Activated naive CD8-positive, alpha-beta T cell treated with anti-CD3 and anti-CD28 coated beads, Interleukin-2, amount 50 U/mL, for 16 hours (primary cell): ENCODE results near the gene PRAC1.
"Not testable (repeated sequence)": the region's sequence is repeated elsewhere in the genome, so short reads cannot be mapped to it uniquely, and the experiment has no call there.

Experiments
- DNase-seq: peaks from one replicate; pipeline ENCODE4 v3.0.0-alpha.2; 2020; ENCODE audit warnings: low read depth, low spot score

Gene PRAC1

DNA sequence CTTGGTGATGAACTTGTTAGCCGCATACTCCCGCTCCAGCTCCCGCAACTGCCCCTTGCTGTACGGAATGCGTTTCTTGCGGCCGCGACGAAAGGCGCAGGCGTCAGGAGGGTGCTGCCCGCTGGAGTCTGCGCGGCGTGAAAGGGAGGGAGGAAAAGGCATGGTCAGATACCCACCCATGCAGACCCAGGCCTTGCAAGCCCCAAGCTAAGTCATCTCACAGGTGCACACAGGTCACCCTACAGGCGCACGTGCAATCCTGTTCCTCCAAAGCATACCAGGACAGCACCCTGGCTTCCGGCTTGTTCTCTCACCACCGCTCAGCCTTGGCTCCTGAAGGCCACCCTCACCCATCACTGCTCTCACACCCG, 4.6 kb upstream of the PRAC1 start:
- no peak for DNase-seq

DNA sequence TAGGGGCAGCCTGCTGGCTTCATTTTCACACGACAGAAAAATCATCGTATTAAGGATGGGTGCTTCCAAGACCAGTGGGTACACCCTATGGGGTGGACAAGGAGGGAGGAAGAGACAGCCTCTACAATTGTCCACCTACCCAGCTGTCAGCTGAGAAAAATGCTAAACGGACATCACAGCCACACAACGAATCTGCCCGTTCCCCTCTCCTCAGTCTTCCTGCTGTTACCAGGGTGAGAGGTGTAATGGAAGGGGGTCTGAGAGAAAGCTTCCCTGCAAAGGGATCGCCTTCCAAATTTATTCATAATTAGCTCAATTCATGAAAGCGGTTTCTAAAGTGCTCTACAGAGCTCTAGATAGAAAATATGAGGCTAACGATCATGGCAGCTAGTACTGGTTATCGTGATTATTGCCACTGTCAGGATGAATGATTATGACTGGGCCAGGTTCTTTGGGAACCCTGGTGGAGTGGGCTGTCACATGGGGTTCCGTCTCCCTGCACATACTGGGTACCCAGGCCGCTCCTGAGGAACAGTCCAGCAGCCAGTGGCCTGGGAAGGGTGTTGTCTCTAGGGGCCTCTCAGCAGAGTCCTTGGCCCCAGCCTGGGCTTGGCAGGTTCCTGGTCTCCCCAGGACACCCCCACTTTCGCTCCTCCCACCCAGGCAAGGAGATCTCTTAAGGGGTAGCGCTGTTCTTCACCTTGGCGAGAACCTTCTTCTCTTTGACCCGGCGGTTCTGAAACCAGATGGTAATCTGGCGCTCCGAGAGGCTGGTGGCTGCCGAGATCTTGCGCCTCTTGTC, 4.0 kb upstream of the PRAC1 start:
- DNase-seq, result no peak

DNA sequence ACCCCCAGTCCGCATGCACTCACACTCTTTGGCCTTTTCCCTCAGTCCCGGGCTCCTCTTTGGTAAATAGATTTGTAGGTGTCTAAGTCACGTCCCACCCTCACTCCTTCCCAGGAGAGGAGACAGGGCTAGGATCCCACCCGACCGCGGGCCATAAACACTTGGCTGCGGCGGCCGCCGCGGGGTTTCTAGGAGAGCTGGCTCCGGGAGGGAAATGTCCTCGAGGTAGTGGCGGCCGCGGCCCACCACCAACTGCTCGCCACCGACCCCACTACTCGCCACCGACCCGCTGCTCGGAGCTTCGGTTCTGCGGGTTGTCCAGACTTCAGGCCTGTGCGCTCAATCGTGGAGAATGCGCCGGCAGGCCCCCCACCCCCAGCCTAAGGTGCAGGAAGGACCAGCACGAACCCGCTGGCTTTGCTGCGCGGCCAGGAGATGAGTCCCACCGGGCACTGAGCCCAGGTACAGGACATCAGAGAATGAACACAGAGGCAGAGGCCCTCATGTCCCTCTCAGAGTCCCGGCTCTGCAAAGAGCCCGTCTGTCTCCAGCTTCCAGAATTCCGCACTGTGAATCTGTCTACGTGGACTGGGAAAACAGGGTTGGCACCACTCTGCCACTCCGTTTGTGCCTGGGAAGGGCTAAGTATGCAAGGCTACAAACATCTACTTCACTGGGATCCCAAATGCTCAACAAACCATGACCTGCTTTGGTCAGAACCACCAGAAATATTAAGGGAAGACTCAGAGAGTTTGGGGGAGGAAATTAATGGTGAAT, 3.2 kb upstream of the PRAC1 start:
- DNase-seq, result no peak

DNA sequence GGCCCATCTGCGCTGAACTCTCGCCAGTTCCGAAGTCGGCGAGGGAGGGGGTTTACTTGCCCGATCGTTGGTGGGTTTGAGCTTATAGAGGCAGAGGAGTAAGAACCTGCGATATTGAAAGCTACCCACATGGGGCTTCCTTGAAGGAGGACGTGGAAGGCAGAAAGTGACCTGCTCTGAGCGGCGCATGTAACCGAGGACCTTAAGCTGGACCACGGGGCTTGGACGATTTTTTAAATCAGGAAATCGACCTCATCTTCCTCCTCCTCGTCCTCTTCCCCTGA, 2.6 kb upstream of the PRAC1 start:
- no peak for DNase-seq

DNA sequence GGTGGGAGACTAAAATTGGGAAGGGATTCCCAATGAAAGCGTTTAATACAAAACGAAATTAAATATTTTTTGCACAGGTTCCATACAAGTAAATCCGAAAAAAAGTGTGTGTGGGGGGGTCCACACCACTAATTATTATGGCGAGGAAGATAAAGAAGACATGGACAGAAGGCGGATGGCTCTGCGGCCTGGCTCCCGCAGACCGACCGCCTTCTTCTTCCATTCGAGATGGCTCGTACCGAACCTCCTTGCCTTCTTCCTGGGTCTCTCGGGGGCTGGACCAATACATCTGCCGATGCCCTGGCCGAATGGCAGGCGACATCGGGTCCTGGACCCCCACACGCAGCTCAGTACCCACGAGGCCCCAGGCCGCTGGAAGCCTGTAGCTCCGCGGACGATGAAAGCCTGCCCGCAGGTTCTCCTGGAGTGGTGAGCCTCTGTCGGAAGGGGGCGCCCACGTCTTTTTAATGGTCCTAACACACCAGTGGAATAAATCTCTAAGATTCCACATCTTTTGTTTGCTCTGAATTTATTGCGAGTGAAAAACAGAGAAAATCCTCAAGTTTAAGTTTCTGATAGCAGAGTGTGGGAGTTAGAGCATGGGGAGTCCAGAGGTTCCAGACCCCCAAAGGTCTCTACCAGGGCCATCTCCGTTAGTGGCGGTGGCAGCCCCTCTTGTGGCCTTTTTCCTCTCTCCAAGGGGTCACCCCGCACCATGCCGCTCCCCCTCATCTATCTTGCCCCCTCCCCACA, 2.1 kb upstream of the PRAC1 start:
- DNase-seq, result peak; percentile 55

DNA sequence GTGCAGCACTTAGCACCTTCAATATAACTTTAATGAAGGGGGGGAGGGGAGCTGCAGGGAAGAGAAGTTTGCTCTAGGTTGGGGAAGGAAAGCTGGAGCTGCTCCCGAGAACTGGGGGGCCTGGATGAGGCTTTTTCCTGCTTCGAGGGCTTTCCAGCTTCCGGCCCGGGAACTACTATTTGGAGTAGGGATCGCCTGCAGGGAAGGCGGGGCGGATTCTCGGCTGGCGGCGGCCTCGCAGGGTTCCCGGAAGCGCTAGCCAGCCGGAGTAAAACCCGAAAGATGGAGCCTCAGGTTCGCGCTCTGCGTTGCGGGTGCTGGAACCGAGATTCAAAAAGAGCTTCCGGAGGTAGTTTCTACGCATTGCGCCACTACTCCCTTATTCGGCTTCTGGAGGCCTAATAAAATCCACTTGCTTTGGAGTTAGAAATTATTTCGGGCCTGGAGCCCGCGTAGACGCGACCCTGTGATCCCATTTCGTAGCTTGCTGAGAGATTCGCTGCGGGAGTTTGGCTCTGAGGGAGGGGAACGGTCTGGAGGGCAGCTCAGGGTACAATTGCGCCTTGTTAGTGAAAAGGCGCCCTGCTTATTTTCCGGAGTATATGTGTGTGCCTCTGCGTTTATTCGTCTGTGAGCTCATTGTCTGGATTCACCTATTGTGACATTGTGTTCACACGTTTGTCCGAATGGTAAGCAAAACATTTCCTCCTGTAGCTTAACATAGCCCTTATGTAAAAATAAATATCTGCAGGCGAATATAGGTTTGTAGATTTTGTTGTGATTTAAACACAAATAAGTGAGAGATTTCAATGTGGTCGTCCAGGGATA, 1.3 kb upstream of the PRAC1 start:
- no peak for DNase-seq

DNA sequence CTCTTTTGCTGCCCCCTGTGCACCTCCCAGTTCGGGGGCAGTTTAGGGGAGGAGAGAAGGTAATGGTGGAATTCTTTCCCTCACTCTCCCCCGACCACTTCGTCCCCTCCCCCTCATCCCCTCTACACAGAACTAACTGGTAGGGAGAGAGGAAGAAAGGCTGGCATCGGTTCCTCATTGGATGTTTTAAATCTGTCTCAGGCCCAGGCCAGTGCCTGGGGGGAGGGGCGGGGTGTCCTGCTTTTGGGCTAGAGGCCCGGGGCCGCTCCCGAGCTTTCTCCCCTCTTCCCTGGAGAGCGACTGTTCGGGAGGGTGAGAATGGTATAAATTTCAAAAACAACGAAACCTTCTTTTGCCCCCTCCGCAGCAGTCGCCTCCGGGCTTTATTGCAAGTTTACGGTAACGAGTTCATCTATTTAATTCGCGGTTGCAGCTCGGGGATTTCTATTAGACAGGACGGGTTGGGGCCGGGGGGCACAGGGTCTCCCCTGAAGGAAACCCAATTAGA, 651 bp upstream of the PRAC1 start, which contains the start of gene PRAC2:
Gene PRAC2 (plus strand): TSS at position 271 of the 508 bp plus-strand sequence. CDS start 1,226 bp downstream, outside the sequence.
- no peak for DNase-seq

DNA sequence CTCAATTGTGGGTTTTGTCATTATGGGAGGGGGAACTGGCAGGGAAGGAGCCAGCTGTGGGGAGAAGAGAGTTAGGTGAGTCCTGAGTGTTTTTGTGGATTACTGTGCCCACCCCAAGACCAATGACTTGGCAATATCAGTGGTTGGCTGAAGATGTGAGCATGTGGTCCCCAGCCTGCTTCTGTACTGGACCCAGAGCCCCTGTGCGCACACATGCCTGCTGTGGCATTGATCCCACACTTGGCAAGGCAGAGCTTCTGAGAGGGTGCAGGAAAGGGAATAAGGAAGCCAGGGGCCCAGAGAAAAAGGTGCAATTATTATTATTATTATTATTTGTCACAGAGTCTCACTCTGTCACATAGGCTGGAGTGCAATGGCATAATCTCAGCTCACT, 1.3 kb downstream of the PRAC1 start:
- DNase-seq, result no peak

DNA sequence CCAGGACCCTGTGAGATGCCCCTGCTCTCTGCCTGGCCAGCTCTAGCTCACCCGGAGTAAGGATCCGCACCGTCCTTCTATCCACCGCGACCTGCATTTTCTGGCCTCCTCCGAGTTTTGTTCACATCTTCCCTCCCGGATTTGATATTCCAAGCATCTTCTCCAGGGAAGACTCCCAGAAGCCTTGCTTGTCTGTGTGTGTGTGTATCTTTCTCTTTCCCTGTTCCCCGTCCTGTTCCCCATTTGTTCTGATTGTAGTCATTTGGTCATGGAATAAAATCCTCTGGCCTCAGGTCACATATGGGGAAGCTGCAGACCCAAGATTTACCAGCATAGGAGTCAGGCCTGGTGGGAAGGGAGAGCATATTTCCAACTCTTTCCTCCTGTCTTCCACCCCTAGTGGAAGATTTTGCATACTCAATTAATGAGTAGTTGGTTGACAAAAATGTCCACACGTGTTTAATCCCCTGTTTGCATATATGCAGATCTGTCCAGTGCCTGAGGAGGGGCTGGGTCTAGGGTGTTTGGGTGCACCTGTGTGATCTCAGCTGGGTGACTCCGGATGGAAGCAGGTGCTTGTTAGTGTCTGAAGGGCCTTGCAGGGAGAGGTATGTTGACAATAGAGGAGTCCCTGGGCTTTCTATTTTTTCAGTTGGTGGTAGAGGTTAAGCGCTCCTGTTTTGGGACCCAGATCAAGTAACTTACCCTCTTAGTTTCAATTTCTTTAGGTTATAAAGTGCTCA, 1.9 kb downstream of the PRAC1 start:
- no peak for DNase-seq

DNA sequence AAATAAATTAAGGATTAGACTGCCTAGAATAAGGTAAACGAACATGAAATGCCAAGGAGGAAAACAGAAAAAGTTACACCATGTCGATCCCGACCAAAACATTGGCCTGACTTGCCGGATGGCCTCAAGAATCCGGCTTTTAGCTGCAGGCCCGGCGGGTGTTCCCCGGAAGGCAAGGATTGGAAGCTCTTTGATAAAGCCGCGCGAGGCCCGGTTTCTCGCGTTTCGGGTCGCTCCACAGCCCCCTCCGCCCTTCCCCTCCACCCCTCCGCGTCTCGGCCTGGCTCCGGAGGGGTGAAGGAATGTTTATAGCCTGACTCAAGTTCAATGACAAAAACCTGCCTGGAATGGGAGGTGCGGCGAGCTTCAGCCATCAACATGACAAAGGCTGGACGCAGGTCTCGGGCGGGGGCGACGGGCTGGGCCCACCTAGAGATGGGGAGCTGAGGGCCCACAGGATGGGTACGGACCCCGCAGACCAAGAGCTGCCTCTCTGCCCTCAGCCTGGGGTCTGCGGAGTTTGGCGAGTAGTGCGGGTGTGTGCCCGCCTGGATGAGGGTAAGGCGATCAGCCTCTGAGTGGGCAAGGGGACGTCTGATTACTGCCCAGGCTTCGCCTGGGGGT, 2.6 kb downstream of the PRAC1 start:
- no peak for DNase-seq

DNA sequence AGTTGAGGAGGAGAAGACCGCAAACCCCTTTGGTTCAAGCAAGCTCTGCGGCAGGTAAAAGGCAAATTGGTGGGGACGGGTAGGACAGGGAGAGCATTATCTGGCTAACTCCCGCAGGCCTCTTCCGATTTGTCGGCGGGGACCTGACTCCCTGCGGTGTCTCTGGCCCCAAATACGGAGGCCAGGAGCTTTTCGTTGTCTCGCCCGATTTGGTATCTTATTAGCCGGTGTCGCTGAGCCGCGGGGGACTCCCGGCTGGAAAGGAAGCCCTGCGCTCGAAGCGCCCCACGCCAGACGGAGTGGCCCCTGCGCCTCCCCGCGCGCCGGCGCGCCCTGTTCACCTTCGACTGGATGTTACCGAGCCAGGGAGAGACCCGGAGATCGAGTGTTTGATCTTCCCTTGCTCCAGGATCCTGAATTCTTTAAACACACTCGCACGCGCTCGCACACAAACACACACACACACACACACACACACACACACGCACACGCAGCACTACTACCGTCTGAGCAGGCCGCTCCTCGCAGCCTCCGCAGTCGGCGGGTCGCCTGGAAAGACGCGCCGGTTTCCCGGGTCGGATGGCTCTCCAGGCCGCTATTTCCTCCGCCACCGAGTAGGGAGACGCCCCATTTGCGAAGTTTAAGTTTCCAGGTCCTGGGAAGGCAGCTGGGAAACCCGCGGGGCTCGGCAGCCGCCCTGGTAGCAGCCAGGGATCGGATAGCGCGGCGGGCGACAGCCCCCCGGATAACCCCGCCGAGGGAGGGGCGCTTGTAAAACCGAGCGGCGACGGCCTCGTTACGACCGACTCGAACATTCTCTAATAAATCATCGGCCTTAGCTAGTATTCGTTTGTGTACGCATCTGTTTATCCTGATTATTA, 3.3 kb downstream of the PRAC1 start:
- DNase-seq, result no peak

DNA sequence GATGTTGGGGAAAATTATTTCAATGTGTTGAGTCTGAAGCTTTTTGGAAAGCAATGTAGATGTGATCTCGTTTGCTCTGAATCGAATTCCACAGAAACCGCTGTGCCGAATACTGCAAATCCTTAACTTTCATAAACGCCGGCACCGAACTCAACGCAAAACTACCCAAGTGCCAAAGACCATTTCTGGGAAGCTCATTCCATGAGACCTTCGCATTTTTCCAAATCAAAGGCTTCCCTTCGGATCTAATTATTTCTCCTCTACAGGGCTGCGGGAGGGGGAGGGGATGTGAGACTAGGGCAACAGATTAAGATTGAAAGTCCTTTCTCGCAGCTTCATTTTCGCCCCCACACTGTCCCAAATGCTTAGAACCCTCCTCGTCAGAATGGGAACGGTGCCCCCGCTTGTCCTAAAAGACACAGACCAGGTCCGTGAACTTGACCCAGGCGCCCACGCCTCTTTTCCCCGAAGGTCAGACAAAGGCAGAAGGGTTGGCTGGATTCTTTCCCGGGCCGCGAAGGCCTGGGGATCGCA, 4.0 kb downstream of the PRAC1 start:
- DNase-seq, result no peak

DNA sequence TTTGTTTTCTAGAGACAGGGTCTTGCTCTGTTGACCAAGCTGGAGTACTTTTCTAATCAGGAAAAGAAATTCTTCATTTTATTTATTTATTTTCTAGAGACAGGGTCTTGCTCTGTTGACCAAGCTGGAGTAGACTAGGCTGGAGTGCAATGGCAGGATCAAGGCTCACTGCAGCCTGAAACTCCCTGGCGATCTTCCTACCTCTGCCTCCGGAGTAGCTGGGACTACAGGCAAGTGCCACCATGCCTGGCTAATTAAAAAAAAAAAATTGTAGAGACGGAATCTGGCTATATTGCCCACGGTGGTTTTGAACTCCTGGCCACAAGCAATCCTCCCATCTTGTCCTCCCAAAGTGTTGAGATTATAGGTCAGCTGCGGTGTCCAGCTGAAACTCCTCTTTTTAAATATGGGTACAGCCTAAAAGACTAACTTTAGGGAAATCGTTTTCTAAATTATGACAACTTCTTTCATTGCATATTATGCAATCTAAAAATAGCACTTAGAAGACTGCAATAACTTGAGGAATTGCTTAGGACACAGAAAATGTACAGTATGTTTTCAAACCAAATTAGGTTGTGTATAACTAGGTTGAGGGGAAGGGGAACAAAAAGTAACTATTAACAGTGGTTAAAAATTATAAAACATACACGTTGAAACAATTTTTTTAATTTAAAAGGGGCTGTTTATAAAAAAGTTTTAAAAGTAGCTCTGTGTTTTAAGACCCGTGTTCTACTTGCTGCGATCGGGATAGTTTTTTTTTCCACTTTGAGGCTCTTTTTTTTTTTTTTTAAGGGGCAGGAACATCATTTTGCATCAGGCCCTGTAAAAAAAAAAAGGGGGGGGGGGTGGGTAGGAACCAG, 4.7 kb downstream of the PRAC1 start:
- no peak for DNase-seq

DNA sequence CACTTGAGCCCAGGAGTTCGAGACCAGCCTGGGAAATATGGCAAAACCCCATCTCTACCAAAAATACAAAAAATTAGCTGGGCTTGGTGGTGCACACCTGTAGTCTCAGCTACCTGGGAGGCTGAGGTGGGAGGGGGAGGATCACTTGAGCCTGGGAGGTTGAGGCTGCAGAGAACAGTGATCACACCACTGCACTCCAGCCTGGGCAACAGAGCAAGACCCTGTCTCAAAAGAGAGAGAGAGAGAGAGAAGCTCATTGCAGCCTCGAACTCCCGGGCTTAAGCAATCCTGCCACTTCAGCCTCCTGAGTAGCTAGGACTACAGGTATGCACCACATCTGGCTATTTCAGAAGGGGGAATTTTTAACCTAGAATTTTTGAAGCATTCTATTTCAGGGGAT, 5.8 kb downstream of the PRAC1 start:
- DNase-seq, result not testable (repeated sequence)

DNA sequence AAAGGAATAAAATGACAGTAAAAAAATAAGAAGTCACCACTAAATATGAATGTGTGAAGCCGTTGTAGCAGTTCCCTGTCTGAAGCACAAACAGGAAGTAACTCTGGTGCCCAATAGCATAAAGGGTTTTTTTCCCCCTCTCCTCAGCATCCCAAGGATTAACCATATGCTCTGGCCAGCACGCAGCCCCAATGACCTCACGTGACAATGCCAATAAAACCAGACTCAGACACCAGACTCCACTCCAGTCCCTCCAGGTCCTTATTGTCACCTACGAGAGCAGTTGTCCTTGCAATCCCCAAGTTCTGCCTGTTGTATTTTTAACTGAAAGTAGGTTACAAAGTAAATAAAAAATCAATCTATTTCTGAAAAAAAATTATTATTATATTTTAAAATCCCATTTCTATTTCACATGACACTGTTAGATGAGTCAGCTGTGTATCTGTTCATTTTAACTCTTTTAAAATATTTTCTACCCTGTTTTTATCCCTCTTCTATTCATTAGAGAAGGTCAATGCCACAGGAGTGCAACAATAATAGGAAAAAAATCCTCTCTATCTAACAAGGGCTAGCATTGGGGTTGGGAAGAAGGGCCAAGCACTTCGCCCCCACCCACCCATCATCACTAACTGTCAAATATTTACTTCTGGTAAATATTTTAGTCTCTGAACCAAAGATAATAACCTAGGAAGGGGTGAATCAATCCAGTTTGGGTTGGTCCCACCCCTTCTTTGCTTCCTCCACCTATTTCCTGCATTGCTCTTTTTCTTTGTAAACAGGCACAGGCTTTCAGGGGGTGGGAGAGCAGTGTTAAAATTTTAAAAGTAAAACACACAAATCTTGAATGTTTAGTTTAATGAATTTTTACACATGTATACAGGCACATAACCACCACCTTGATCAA, 6.6 kb downstream of the PRAC1 start:
- DNase-seq, result no peak

DNA sequence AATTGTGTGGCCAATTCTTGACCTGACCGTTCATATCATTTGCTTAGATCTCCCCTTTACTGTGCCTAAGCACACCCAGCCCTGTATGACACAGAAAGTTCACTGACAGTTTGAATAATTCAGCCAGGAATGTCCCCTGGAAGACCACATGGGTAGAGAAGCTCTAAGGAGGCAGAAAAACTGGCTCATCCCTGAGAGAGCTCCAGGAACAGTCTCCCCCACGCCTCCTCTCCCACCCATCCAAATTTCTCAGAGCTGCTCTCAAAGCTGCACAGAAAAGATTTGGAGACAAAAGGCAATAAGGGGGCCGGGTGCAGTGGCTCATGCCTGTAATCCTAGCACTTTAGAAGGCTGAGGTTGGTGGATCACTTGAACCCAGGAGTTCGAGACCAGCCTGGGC, 11.2 kb downstream of the PRAC1 start:
- no peak for DNase-seq
